H1 (cell line): ENCODE results near the gene DTX3. TPM values are rescaled to one million over a fixed set of nuclear protein-coding genes. Genes with fewer than 3 reads are reported as not detected.

Experiments
- CTCF ChIA-PET: fragments of 300-600 bp; sonication (Branson Sonifier 250); formaldehyde crosslinking; loops from one replicate; lab custom pipeline; 2021; ENCODE audit not compliant: partially characterized antibody; lab: Charles Lee
- POLR2A ChIA-PET: fragments of 300-600 bp; sonication (Branson Sonifier 250); formaldehyde crosslinking; loops from one replicate; lab custom pipeline; 2021; ENCODE audit warnings: inconsistent platforms; ENCODE audit not compliant: partially characterized antibody; lab: Charles Lee
- DNase-seq, 2 experiments: peaks; one replicate each; pipeline versions ENCODE4 v3.0.0 to v3.0.0-alpha.2; 2010 to 2022; ENCODE audit warnings: low spot score in 2 of 2, low read depth in 1 of 2, mixed read lengths in 1 of 2
- FAIRE-seq: peaks from 2 replicates; lab custom pipeline; 2011; peaks lifted over from hg19 to GRCh38; lab: Jason Lieb, UNC
- H2AFZ ChIP-seq: 2 replicates; pipeline ENCODE4 v1.8.1; 2012; ENCODE audit warnings: low read length, inconsistent platforms
- H2AK5ac ChIP-seq: 2 replicates; pipeline ENCODE4 v1.6.1; 2013; ENCODE audit warnings: low read depth, low read length
- H2BK120ac ChIP-seq: replicated peaks from 2 replicates; pipeline ENCODE3; 2013; ENCODE audit warnings: low read depth, low read length, inconsistent platforms
- H2BK12ac ChIP-seq: 2 replicates; pipeline ENCODE4 v1.6.1; 2013; ENCODE audit warnings: low read depth, low read length
- H2BK15ac ChIP-seq: 2 replicates; pipeline ENCODE4 v1.6.1; 2013; ENCODE audit warnings: low read length
- H2BK20ac ChIP-seq: 2 replicates; pipeline ENCODE4 v1.6.1; 2013; ENCODE audit warnings: low read length
- H2BK5ac ChIP-seq: 2 replicates; pipeline ENCODE4 v1.6.1; 2013; ENCODE audit warnings: low read depth, low read length
- H3K14ac ChIP-seq: 2 replicates; pipeline ENCODE4 v1.6.1; 2013; ENCODE audit warnings: inconsistent platforms; ENCODE audit not compliant: insufficient read length
- H3K18ac ChIP-seq: 2 replicates; pipeline ENCODE4 v1.6.1; 2013; ENCODE audit warnings: low read length; ENCODE audit errors: extremely low read depth
- H3K23ac ChIP-seq: 2 replicates; pipeline ENCODE4 v1.6.1; 2013; ENCODE audit warnings: inconsistent platforms; ENCODE audit not compliant: insufficient read length
- H3K23me2 ChIP-seq: 2 replicates; pipeline ENCODE4 v1.6.1; 2013; ENCODE audit warnings: low read depth, low read length
- H3K27ac ChIP-seq: 2 replicates; pipeline ENCODE4 v1.6.1; 2011; ENCODE audit warnings: low read depth, low read length, inconsistent platforms
- H3K27me3 ChIP-seq, 4 experiments: replicated peaks in 1 of 4; 1 replicate in 1 of 4; 2 replicates in 3 of 4; pipeline versions ENCODE4 v1.6.1 to v1.8.1; 2011 to 2013; ENCODE audit warnings: low read length in 3 of 4, mild to moderate bottlenecking in 3 of 4, inconsistent platforms in 2 of 4, mixed read lengths in 2 of 4, moderate library complexity in 1 of 4; ENCODE audit not compliant: control insufficient read depth in 3 of 4, insufficient read depth in 3 of 4; ENCODE audit errors: extremely low read depth in 1 of 4
- H3K36me3 ChIP-seq, 4 experiments: 2 replicates each; pipeline versions ENCODE4 v1.6.1 to v1.8.1; 2011 to 2013; ENCODE audit warnings: mild to moderate bottlenecking in 4 of 4, low read length in 3 of 4, moderate library complexity in 2 of 4, control low read depth in 1 of 4, inconsistent platforms in 1 of 4; ENCODE audit not compliant: insufficient read depth in 4 of 4, control insufficient read depth in 2 of 4
- H3K4ac ChIP-seq: replicated peaks from 2 replicates; pipeline ENCODE3; 2013; ENCODE audit warnings: low read length, low read depth, mixed read lengths, inconsistent platforms; ENCODE audit not compliant: insufficient read length
- H3K4me1 ChIP-seq, 4 experiments: replicated peaks in 1 of 4; 1 replicate in 1 of 4; 2 replicates in 3 of 4; pipeline versions ENCODE4 v1.6.1 to v1.8.1; 2011 to 2013; ENCODE audit warnings: low read length in 3 of 4, inconsistent platforms in 2 of 4, mixed read lengths in 1 of 4; ENCODE audit not compliant: insufficient read depth in 4 of 4, control insufficient read depth in 3 of 4
- H3K4me2 ChIP-seq, 2 experiments: 2 replicates each; pipeline versions ENCODE4 v1.6.1 to v1.8.1; 2011 to 2013; ENCODE audit warnings: low read depth in 2 of 2, low read length in 2 of 2, control low read depth in 1 of 2, inconsistent platforms in 1 of 2, mild to moderate bottlenecking in 1 of 2; ENCODE audit not compliant: insufficient read depth in 1 of 2
- H3K4me3 ChIP-seq, 4 experiments: fragments of 200-600, 300-600 bp in 1 of 4; sonication (generic), shearing (Covaris generic), sonication (Bioruptor Twin) in 1 of 4; 2 replicates each; pipeline versions ENCODE4 v1.5.1 to v1.8.1; 2011 to 2016; ENCODE audit warnings: low read length in 4 of 4, low read depth in 3 of 4, control low read depth in 2 of 4, inconsistent platforms in 2 of 4, mild to moderate bottlenecking in 2 of 4, mixed read lengths in 1 of 4, moderate library complexity in 1 of 4; ENCODE audit not compliant: insufficient read depth in 2 of 4; ENCODE audit errors: extremely low read depth in 1 of 4
- H3K56ac ChIP-seq: replicated peaks from 2 replicates; pipeline ENCODE3; 2013; ENCODE audit warnings: low read depth, mild to moderate bottlenecking, mixed read lengths, low read length, inconsistent platforms; ENCODE audit not compliant: insufficient read length
- H3K79me1 ChIP-seq: 2 replicates; pipeline ENCODE4 v1.6.1; 2013; ENCODE audit warnings: low read depth, low read length, control low read depth
- H3K79me2 ChIP-seq, 2 experiments: 2 replicates each; pipeline versions ENCODE4 v1.6.1 to v1.8.1; 2012 to 2013; ENCODE audit warnings: low read length in 2 of 2, mild to moderate bottlenecking in 2 of 2, inconsistent platforms in 1 of 2; ENCODE audit not compliant: insufficient read depth in 2 of 2, control insufficient read depth in 1 of 2
- H3K9ac ChIP-seq, 4 experiments: replicated peaks in 1 of 4; 1 replicate in 1 of 4; 2 replicates in 3 of 4; pipeline versions ENCODE4 v1.6.1 to v1.8.1; 2011 to 2013; ENCODE audit warnings: low read depth in 3 of 4, low read length in 3 of 4, control low read depth in 2 of 4, mild to moderate bottlenecking in 2 of 4, moderate library complexity in 2 of 4, inconsistent platforms in 1 of 4; ENCODE audit errors: extremely low read depth in 1 of 4
- H3K9me3 ChIP-seq, 2 experiments: 2 replicates each; pipeline versions ENCODE4 v1.6.1 to v1.8.1; 2012 to 2013; ENCODE audit warnings: mild to moderate bottlenecking in 2 of 2, moderate library complexity in 2 of 2, control low read depth in 1 of 2, inconsistent platforms in 1 of 2, low read depth in 1 of 2, low read length in 1 of 2, mixed read lengths in 1 of 2; ENCODE audit not compliant: insufficient read depth in 2 of 2
- H4K20me1 ChIP-seq, 2 experiments: replicated peaks in 1 of 2; 2 replicates each; pipeline versions ENCODE3 to v1.8.1; 2011 to 2013; ENCODE audit warnings: inconsistent platforms in 2 of 2, low read length in 2 of 2, mild to moderate bottlenecking in 1 of 2; ENCODE audit not compliant: insufficient read depth in 2 of 2, control insufficient read depth in 1 of 2
- H4K5ac ChIP-seq: 2 replicates; pipeline ENCODE4 v1.6.1; 2013; ENCODE audit warnings: low read length, low read depth, mixed read lengths, inconsistent platforms; ENCODE audit not compliant: insufficient read length
- H4K8ac ChIP-seq: 2 replicates; pipeline ENCODE4 v1.8.0; 2013; ENCODE audit warnings: mild to moderate bottlenecking, moderate library complexity, low read length, inconsistent platforms; ENCODE audit not compliant: insufficient read depth; ENCODE audit errors: extremely low read depth
- H4K91ac ChIP-seq: replicated peaks from 2 replicates; pipeline ENCODE3; 2013; ENCODE audit warnings: low read length, mixed read lengths, inconsistent platforms; ENCODE audit not compliant: insufficient read length
- ATF3 ChIP-seq: IDR thresholded peaks from 2 replicates; pipeline ENCODE4 v1.6.1; 2011; ENCODE audit warnings: low read depth, mild to moderate bottlenecking, low read length; ENCODE audit not compliant: insufficient read depth
- CBX8 ChIP-seq: fragments of 300-800, 300-1000 bp; sonication (generic); IDR thresholded peaks from 2 replicates; pipeline ENCODE4 v1.7.1; 2016; ENCODE audit warnings: low read depth, low read length, borderline replicate concordance
- CREB1 ChIP-seq: IDR thresholded peaks from 2 replicates; pipeline ENCODE4 v1.6.1; 2012; ENCODE audit warnings: inconsistent platforms
- EGR1 ChIP-seq: IDR thresholded peaks from 2 replicates; pipeline ENCODE4 v1.6.1; 2011; ENCODE audit warnings: low read depth, low read length, borderline replicate concordance
- GABPA ChIP-seq: IDR thresholded peaks from 2 replicates; pipeline ENCODE4 v1.6.1; 2011; ENCODE audit warnings: mild to moderate bottlenecking, low read length, moderate library complexity, borderline replicate concordance; ENCODE audit not compliant: insufficient read depth
- MAFK ChIP-seq: IDR thresholded peaks from 2 replicates; pipeline ENCODE4 v1.6.1; 2012; ENCODE audit warnings: low read depth, mild to moderate bottlenecking, improper control_type of control experiment, low read length
- RAD21 ChIP-seq, 2 experiments: IDR thresholded peaks in 1 of 2; conservative IDR thresholded peaks in 1 of 2; 2 replicates each; pipeline ENCODE4 v1.6.1; 2011; ENCODE audit warnings: low read depth in 2 of 2, low read length in 2 of 2, improper control_type of control experiment in 1 of 2, inconsistent platforms in 1 of 2, mild to moderate bottlenecking in 1 of 2, moderate library complexity in 1 of 2
- YY1 ChIP-seq: IDR thresholded peaks from 2 replicates; pipeline ENCODE4 v1.6.1; 2011; ENCODE audit warnings: low read depth, mild to moderate bottlenecking, low read length
- WGBS, 2 experiments: shearing (Covaris generic) in 1 of 2; methylation state at CpG; one replicate each; pipeline versions ENCODE4 v1.1.6 to v1.1.7; 2013 to 2015; ENCODE audit warnings: low lambda C conversion rate in 2 of 2, mixed read lengths in 2 of 2, inconsistent platforms in 1 of 2, low coverage in 1 of 2, missing lambda C conversion rate in 1 of 2; ENCODE audit not compliant: insufficient replicate concordance in 2 of 2, insufficient coverage in 1 of 2, insufficient read length in 1 of 2; ENCODE audit errors: extremely low coverage in 1 of 2, missing lambda C conversion rate in 1 of 2; 5-methylcytosine and 5-hydroxymethylcytosine counted together
- polyA plus RNA-seq, 7 experiments: library from polyadenylated mRNA; depleted of rRNA in 3 of 7; stranded (reverse) in 5 of 7; unstranded in 2 of 7; fragments of >200 nt in 5 of 7; fragments of 200-250 nt in 2 of 7; gene quantifications; 1 replicate in 5 of 7; 2 replicates in 1 of 7; 4 replicates in 1 of 7; pipeline versions ENCODE4 v1.2.1 to v1.2.3, GENCODE V29; 2011 to 2013; ENCODE audit warnings: missing spikeins in 2 of 7, mixed read lengths in 2 of 7
- total RNA-seq: library from RNA; stranded (reverse); fragmentation: NEBNext Ultra II Directional; extraction: Animal tissue kit (Norgen Biotek cat#: 25700); gene quantifications from 2 replicates; pipeline ENCODE4 v1.2.1, GENCODE V29; 2021

The DTX3 gene
- total and polyA plus RNA-seq, 2 of the 8 experiments (the other 6 are each of a cell fraction or from before 2014, with no cell fraction given): 41.8 to 92.5 TPM

- Histone ChIP-seq H3K4me1 (no peaks in the 10 kb centered on the region), H4K5ac (no peak overlapping the region), H3K36me3 (peaks cover 11 to 51% (median 25%) of the 10 kb centered on the region in 4 experiments), H3K79me2 (no peaks in the 10 kb centered on the region), H3K27me3 (no peaks in the 10 kb centered on the region), H3K23ac (no peak overlapping the region), H2BK12ac (no peak overlapping the region), H2BK20ac (no peak overlapping the region), H2AFZ (no peak overlapping the region), H2BK15ac (no peak overlapping the region), H3K27ac (no peak overlapping the region), H4K91ac (no peak overlapping the region), H3K56ac (no peak overlapping the region), H3K9me3 (no peaks in the 10 kb centered on the region), H3K79me1 (no peaks in the 10 kb centered on the region), H3K4me3 (no peak overlapping the region), H4K20me1 (peaks cover 4 to 6% of the 10 kb centered on the region in 2 experiments), H3K4ac (no peak overlapping the region), H3K23me2 (no peaks in the 10 kb centered on the region), H4K8ac (no peak overlapping the region), H2AK5ac (no peak overlapping the region), H2BK5ac (no peak overlapping the region), H3K9ac (no peak overlapping the region), H3K18ac (no peak overlapping the region), H3K14ac (no peak overlapping the region), H2BK120ac (no peak overlapping the region), H3K4me2 (no peak overlapping the region)
- FAIRE-seq (no peak), DNase-seq (no peak)
- ChIA-PET CTCF (interaction anchor here (0.6 to 7.8 kb wide), 18 partner anchors 11 to 160 kb away, joined by 3 to 201 read pairs (median 9); partner anchors contain the start of genes ARHGAP9, ARHGEF25, B4GALNT1 and OS9), POLR2A (interaction anchor here (0.8 to 2.1 kb wide), 3 partner anchors 18 to 65 kb away, joined by 3 to 6 read pairs (median 3); no protein-coding TSS in a partner anchor)
- TF ChIP-seq ATF3 (no peak), MAFK (no peak), YY1 (no peak), RAD21 (IDR thresholded peaks at IDR 0.05 in 1 of 2, conservative IDR thresholded peaks at IDR 0.05 in 1 of 2; ENCODE audit: low read depth in 2 of 2, low read length in 2 of 2) (no peak), GABPA (no peak), CBX8 (no peak), CREB1 (no peak), EGR1 (no peak)
- 73% methylated on average over 1 of the region's 1 CpG; no CpG with 5 or more reads in 1 of the 2 experiments for WGBS, 2 experiments
Observed at GRCh38 chr12:57581802-57582201, 22.8 kb upstream of the DTX3 start.
